Measurements from ENCODE around the gene STT3A. TPM values are rescaled to one million over a fixed set of nuclear protein-coding genes. Genes with fewer than 3 reads are reported as not detected.

Gene STT3A
- total RNA-seq, 1 donor from 2014 or later: 202 TPM

- Mint-ChIP-seq H3K4me1 (ENCODE audit: unreplicated experiment) (peaks cover 14% of the 10 kb centered on the region), H3K36me3 (ENCODE audit: low read depth, unreplicated experiment) (peaks cover 13% of the 10 kb centered on the region), H3K9me3 (ENCODE audit: unreplicated experiment) (no peaks in the 10 kb centered on the region), H3K4me3 (ENCODE audit: unreplicated experiment) (no peak overlapping the region), H3K27me3 (ENCODE audit: unreplicated experiment) (peaks cover 6% of the 10 kb centered on the region), H3K27ac (ENCODE audit: unreplicated experiment) (no peak overlapping the region)
- no peak for DNase-seq (ENCODE audit: low spot score)
- TF ChIP-seq, protein P1, sequence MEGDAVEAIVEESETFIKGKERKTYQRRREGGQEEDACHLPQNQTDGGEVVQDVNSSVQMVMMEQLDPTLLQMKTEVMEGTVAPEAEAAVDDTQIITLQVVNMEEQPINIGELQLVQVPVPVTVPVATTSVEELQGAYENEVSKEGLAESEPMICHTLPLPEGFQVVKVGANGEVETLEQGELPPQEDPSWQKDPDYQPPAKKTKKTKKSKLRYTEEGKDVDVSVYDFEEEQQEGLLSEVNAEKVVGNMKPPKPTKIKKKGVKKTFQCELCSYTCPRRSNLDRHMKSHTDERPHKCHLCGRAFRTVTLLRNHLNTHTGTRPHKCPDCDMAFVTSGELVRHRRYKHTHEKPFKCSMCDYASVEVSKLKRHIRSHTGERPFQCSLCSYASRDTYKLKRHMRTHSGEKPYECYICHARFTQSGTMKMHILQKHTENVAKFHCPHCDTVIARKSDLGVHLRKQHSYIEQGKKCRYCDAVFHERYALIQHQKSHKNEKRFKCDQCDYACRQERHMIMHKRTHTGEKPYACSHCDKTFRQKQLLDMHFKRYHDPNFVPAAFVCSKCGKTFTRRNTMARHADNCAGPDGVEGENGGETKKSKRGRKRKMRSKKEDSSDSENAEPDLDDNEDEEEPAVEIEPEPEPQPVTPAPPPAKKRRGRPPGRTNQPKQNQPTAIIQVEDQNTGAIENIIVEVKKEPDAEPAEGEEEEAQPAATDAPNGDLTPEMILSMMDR (IDR thresholded peaks at IDR 0.05; ENCODE audit: unreplicated experiment): no peak
Measured at GRCh38 chr11:125594958-125595357, 2.3 kb downstream of the STT3A start.

- H3K27me3 Mint-ChIP-seq (ENCODE audit: unreplicated experiment): peaks cover 1% of the 10 kb centered on the region
- no peak for DNase-seq (ENCODE audit: low spot score)
- no peak overlapping the region for H3K4me3 Mint-ChIP-seq (ENCODE audit: unreplicated experiment)
- TF ChIP-seq, protein P1 (IDR thresholded peaks at IDR 0.05; ENCODE audit: unreplicated experiment): no peak
- H3K27ac Mint-ChIP-seq (ENCODE audit: unreplicated experiment): no peak overlapping the region
- peaks cover 29% of the 10 kb centered on the region for H3K36me3 Mint-ChIP-seq (ENCODE audit: low read depth, unreplicated experiment)
- H3K4me1 Mint-ChIP-seq (ENCODE audit: unreplicated experiment): no peaks in the 10 kb centered on the region
- no peaks in the 10 kb centered on the region for H3K9me3 Mint-ChIP-seq (ENCODE audit: unreplicated experiment)
Measured at GRCh38 chr11:125600663-125601062, 8.0 kb downstream of the STT3A start.

DNA sequence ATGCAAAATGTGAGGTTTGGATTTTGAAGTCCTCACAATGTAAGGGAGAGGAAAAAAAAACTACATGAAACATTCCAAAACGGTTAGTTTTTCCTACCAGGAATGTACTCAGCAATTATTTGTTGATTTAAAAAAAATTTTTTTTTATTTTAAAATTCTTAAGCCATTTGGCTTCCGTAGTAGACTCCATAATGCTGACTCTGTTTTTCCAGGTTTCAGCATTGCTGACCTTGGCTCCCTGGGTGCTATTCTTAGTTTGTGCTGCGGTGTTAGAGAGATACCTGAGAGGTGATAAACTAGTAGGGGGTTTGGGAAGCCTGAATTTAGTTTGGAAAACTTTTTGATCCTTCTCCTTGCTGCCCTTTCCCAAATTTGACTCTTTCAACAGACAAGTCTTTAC lies 10.6 kb downstream of the STT3A start:
- Mint-ChIP-seq H3K27me3 (ENCODE audit: unreplicated experiment) (peaks cover 1% of the 10 kb centered on the region), H3K4me1 (ENCODE audit: unreplicated experiment) (no peaks in the 10 kb centered on the region), H3K9me3 (ENCODE audit: unreplicated experiment) (no peaks in the 10 kb centered on the region), H3K36me3 (ENCODE audit: low read depth, unreplicated experiment) (peaks cover 35% of the 10 kb centered on the region), H3K4me3 (ENCODE audit: unreplicated experiment) (no peak overlapping the region), H3K27ac (ENCODE audit: unreplicated experiment) (no peak overlapping the region)
- TF ChIP-seq, protein P1 (IDR thresholded peaks at IDR 0.05; ENCODE audit: unreplicated experiment): no peak
- DNase-seq (ENCODE audit: low spot score): no peak

DNA sequence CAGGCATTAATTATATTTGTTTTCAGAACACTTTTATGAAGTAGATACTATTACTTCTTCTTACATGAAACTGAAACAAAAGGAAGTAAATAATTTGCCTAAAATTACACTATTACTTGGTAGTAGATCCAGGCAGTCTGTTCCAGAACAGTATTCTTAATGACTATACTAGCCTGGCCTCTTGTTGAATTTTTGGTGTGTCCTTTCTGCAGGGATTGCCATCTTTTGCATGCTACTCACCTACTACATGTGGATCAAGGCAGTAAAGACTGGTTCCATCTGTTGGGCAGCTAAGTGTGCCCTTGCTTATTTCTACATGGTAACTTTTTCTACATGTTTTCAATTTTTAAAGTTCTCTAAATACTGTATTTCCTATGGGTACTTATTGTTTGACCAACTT lies 12.8 kb downstream of the STT3A start:
- Mint-ChIP-seq H3K9me3 (ENCODE audit: unreplicated experiment) (no peaks in the 10 kb centered on the region), H3K27me3 (ENCODE audit: unreplicated experiment) (no peaks in the 10 kb centered on the region), H3K4me1 (ENCODE audit: unreplicated experiment) (no peaks in the 10 kb centered on the region), H3K27ac (ENCODE audit: unreplicated experiment) (no peak overlapping the region), H3K36me3 (ENCODE audit: low read depth, unreplicated experiment) (peaks cover 44% of the 10 kb centered on the region), H3K4me3 (ENCODE audit: unreplicated experiment) (no peak overlapping the region)
- TF ChIP-seq, protein P1 (IDR thresholded peaks at IDR 0.05; ENCODE audit: unreplicated experiment): no peak
- DNase-seq (ENCODE audit: low spot score): no peak

- Mint-ChIP-seq H3K4me1 (ENCODE audit: unreplicated experiment) (no peaks in the 10 kb centered on the region), H3K27me3 (ENCODE audit: unreplicated experiment) (no peaks in the 10 kb centered on the region), H3K9me3 (ENCODE audit: unreplicated experiment) (no peaks in the 10 kb centered on the region), H3K27ac (ENCODE audit: unreplicated experiment) (no peak overlapping the region), H3K36me3 (ENCODE audit: low read depth, unreplicated experiment) (peaks cover 45% of the 10 kb centered on the region), H3K4me3 (ENCODE audit: unreplicated experiment) (peak overlapping the region; percentile 56)
- DNase-seq (ENCODE audit: low spot score): no peak
- TF ChIP-seq, protein P1 (IDR thresholded peaks at IDR 0.05; ENCODE audit: unreplicated experiment): no peak
Measured at GRCh38 chr11:125609545-125609944, 16.9 kb downstream of the STT3A start.
